Activated naive CD8-positive, alpha-beta T cell (primary cell): ENCODE data around the gene SLC7A7.
"Not testable (repeated sequence)": the region's sequence is repeated elsewhere in the genome, so short reads cannot be mapped to it uniquely, and the experiment has no call there.

Experiments used
- H3K27ac Mint-ChIP-seq: one replicate; pipeline ENCODE4 v1.8.0; 2021; ENCODE audit warnings: mixed read lengths
- H3K27me3 Mint-ChIP-seq: one replicate; pipeline ENCODE4 v1.8.0; 2021; ENCODE audit warnings: mixed read lengths
- H3K36me3 Mint-ChIP-seq: one replicate; pipeline ENCODE4 v1.8.0; 2021; ENCODE audit warnings: mixed read lengths
- H3K4me1 Mint-ChIP-seq: one replicate; pipeline ENCODE4 v1.8.0; 2021; ENCODE audit warnings: low read depth, mixed read lengths
- H3K4me3 Mint-ChIP-seq: one replicate; pipeline ENCODE4 v1.8.0; 2021; ENCODE audit warnings: mild to moderate bottlenecking, mixed read lengths
- H3K9me3 Mint-ChIP-seq: one replicate; pipeline ENCODE4 v1.8.0; 2021; ENCODE audit warnings: low read depth, mixed read lengths

The SLC7A7 gene

DNA sequence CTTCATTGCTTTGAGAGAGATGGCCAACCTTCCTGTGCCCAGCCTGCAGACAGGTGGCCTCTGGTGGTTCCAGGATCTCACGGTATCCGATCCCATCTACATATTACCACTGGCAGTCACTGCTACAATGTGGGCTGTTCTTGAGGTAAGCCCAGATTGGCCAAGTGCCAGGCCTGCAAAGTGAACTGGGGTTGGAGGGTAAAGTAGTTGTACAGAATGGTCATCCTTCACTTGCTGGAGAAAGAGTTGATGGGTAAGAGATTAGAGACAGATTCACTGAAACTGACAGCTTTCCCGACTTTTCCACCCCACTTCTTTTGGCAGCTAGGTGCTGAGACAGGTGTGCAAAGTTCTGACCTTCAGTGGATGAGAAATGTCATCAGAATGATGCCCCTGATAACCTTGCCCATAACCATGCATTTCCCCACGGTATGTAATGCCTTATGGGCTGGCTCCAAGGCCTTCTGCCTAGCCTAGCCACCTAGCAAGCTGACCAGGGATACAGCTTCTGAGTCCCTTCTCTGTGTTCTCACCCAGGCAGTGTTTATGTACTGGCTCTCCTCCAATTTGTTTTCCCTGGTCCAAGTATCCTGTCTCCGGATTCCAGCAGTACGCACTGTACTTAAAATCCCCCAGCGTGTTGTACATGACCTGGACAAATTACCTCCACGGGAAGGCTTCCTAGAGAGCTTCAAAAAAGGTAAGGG lies 44.6 kb downstream of the SLC7A7 start:
- Mint-ChIP-seq H3K27me3 (no peaks in the 10 kb centered on the region), H3K27ac (no peak overlapping the region), H3K9me3 (peaks cover 3% of the 10 kb centered on the region), H3K4me1 (peaks cover 26% of the 10 kb centered on the region), H3K36me3 (peaks cover 31% of the 10 kb centered on the region), H3K4me3 (no peak overlapping the region)

DNA sequence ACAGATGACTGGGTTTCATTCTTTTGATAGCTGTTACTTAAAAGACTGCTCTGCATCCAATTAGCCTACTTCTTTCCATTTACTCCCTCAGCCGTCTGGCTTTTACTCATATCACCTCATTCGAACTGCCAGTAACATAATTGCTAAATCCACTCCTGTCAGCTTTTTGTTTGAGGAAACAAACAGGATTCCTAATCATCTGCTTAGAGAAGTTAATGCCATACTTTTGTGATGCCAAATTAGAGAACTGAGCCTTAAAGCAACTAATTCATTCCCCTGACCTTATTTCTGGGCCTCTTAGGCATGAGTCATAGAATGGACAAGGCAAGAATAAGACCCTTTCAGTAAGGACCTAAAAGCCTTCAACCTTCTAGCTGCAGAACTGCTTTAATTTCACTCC lies 45.9 kb downstream of the SLC7A7 start:
- H3K9me3 Mint-ChIP-seq = peaks cover 3% of the 10 kb centered on the region
- no peaks in the 10 kb centered on the region for H3K27me3 Mint-ChIP-seq
- peaks cover 32% of the 10 kb centered on the region for H3K4me1 Mint-ChIP-seq
- peaks cover 26% of the 10 kb centered on the region for H3K36me3 Mint-ChIP-seq
- H3K27ac Mint-ChIP-seq = peak overlapping the region; percentile 87
- H3K4me3 Mint-ChIP-seq = peak overlapping the region; percentile 73

DNA sequence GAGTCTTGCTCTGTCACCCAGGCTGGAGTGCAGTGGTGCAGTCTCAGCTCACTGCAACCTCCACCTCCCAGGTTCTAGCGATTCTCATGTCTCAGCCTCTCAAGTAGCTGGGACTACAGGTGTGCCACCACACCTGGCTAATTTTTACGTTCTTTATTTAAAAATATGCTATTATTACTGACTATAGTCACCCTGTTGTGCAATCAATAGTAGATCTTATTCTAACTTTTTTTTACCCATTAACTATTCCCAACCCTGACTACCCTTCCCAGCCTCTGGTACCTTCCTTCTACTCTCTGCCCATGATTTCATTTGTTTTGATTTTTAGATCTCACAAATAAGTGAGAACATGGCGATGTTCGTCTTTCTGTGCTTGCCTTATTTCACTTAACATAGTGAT lies 46.3 kb downstream of the SLC7A7 start:
- Mint-ChIP-seq H3K4me1 (peaks cover 32% of the 10 kb centered on the region), H3K36me3 (peaks cover 26% of the 10 kb centered on the region), H3K27me3 (no peaks in the 10 kb centered on the region), H3K4me3 (peak overlapping the region; percentile 73), H3K27ac (peak overlapping the region; percentile 87), H3K9me3 (peaks cover 3% of the 10 kb centered on the region)

DNA sequence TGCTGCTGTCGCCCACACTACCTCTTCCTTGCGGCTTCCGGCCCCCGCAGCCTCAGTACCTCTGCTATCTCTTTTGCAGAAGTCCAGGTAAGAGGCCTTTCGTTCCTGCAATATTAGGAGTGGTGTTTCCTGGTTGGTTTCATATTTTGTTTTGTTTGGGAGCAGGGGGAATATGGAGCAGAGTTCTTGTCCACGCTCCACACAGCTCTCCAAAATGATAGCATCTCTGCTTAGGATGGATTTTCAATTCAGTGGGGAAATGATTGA lies 48.0 kb downstream of the SLC7A7 start:
- Mint-ChIP-seq H3K27ac (peak overlapping the region; percentile 98), H3K4me3 (peak overlapping the region; percentile 98), H3K4me1 (peaks cover 32% of the 10 kb centered on the region), H3K36me3 (peaks cover 23% of the 10 kb centered on the region), H3K27me3 (no peaks in the 10 kb centered on the region), H3K9me3 (peaks cover 3% of the 10 kb centered on the region)

DNA sequence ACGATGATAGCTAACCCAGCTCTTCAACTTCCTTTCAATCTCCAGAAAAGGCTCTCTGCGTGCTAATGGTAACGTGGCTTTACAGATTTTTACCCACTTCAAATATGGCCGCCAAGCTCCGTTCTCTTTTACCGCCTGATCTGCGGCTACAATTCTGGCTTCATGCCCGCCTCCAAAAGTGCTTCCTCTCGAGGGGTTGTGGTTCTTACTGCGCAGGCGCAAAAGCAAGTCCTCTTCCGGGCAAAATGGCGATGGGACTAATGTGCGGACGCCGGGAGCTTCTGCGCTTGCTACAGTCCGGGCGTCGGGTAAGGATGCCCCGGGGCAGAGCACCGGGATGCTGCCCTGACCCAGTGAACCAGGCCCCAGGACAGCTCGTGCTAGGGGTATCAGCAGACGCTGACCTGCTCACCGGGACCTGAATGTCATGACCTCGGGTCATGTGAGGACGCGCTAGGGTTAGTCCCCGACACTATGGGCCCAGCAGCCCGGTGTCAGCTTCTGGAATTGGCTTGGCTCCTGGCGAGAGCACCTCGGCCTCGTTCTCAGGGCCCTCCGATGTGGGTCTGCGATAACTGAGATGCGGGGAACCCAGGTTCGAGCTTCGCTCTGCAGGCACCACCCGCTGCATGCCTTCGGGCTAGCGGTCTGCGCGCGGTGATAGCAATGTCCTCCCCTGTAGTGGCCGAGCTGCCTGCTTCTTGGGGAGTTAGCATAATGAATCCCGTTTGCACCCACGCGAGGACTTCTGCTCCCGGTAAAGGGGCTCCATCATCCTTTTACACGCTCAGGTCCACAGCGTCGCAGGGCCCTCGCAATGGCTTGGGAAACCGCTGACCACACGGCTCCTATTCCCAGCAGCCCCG lies 48.5 kb downstream of the SLC7A7 start, which contains the start of gene OXA1L:
Gene OXA1L (plus strand): TSS at position 232 of the 866 bp plus-strand sequence. CDS start 14 bp downstream, at position 246.
- peaks cover 32% of the 10 kb centered on the region for H3K4me1 Mint-ChIP-seq
- peaks cover 8% of the 10 kb centered on the region for H3K9me3 Mint-ChIP-seq
- peak within 1 kb of the TSS; percentile 98 for H3K4me3 Mint-ChIP-seq
- H3K27ac Mint-ChIP-seq = peak within 1 kb of the TSS; percentile 98
- peaks cover 28% of the 10 kb centered on the region for H3K36me3 Mint-ChIP-seq
- H3K27me3 Mint-ChIP-seq = no peaks in the 10 kb centered on the region

DNA sequence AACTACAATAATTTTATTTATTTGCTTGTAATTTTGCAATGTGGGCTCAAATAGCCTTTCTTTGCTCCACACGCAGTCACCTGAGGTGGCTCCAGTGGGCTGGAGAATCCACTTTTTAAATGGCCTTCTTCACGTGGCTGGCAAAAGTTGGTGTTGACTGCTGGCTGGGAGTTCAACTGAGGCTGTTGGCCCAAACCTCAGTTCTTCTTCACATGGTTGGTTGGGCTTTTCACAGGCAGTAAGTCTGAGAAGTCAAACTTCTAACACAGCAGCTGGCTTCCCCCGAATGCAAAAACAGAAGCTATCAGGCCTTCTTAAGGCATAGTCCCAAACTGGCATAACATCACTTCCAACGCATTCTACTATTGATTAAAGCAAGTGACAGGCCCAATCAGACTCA lies 50.9 kb downstream of the SLC7A7 start:
- H3K9me3 Mint-ChIP-seq = peaks cover 9% of the 10 kb centered on the region
- peaks cover 30% of the 10 kb centered on the region for H3K36me3 Mint-ChIP-seq
- no peak overlapping the region for H3K27ac Mint-ChIP-seq
- no peak overlapping the region for H3K4me3 Mint-ChIP-seq
- peaks cover 31% of the 10 kb centered on the region for H3K4me1 Mint-ChIP-seq
- H3K27me3 Mint-ChIP-seq = no peaks in the 10 kb centered on the region

DNA sequence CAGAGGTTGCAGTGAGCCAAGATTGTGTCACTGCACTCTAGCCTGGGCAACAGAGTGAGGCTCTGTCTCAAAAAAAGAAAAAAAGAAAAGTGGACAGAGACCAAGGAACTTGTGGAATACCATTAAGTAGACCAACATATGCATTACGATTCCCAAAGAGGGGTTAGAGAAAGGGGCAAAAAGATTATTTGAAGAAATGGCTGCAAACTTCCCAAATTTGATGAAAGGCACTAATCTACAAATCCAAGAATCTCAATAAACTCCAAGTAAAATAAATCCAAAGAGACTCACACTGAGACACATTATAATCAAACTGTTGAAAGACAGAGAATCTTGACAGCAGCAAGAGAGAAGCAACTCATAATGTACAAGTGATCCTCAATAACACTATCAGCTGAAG lies 53.5 kb downstream of the SLC7A7 start:
- no peak overlapping the region for H3K27ac Mint-ChIP-seq
- peaks cover 9% of the 10 kb centered on the region for H3K9me3 Mint-ChIP-seq
- H3K36me3 Mint-ChIP-seq = peaks cover 26% of the 10 kb centered on the region
- H3K4me3 Mint-ChIP-seq = no peak overlapping the region
- peaks cover 12% of the 10 kb centered on the region for H3K4me1 Mint-ChIP-seq
- H3K27me3 Mint-ChIP-seq = no peaks in the 10 kb centered on the region

DNA sequence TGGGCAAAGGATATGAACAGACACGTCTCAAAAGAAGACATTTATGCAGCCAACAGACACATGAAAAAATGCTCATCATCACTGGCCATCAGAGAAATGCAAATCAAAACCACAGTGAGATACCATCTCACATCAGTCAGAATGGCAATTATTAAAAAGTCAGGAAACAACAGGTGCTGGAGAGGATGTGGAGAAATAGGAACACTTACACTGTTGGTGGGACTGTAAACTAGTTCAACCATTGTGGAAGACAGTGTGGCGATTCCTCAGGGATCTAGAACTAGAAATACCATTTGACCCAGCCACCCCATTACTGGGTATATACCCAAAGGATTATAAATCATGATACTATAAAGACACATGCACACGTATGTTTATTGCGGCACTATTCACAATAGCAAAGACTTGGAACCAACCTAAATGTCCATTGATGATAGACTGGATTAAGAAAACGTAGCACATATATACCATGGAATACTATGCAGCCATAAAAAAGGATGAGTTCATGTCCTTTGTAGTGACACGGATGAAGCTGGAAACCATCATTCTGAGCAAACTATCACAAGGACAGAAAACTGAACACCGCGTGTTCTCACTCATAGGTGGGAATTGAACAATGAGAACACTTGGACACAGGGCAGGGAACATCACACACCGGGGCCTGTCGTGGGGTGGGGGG lies 57.1 kb downstream of the SLC7A7 start:
- H3K4me3 Mint-ChIP-seq, H3K9me3 Mint-ChIP-seq: not testable (repeated sequence)
- peaks cover 22% of the 10 kb centered on the region for H3K36me3 Mint-ChIP-seq

DNA sequence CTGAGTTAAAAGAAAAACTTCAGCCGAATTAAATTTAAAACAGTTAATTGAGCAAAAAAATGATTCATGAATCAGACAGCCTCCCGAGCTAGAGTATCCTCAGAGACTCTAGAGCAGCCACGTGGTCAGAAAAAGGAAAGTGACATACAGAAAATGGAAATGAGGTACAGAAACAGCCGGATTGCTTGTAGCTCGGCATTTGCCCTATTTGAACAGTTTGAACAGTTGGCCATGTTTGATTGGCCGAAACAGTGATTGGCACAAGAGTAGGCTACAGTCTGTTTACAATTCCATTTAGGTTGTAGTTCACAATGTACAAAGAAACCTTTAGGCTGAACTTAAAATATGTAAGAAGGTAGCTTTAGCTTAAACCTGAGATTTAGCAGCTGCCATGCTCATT lies 61.6 kb downstream of the SLC7A7 start:
- Mint-ChIP-seq H3K4me1 (no peaks in the 10 kb centered on the region), H3K27ac (no peak overlapping the region), H3K27me3 (peaks cover 13% of the 10 kb centered on the region), H3K9me3 (no peaks in the 10 kb centered on the region), H3K4me3 (no peak overlapping the region), H3K36me3 (peaks cover 2% of the 10 kb centered on the region)

More for the DNA sequence above, 57.1 kb downstream of the SLC7A7 start:
- H3K27ac Mint-ChIP-seq, H3K27me3 Mint-ChIP-seq, H3K4me1 Mint-ChIP-seq: not testable (repeated sequence)

DNA sequence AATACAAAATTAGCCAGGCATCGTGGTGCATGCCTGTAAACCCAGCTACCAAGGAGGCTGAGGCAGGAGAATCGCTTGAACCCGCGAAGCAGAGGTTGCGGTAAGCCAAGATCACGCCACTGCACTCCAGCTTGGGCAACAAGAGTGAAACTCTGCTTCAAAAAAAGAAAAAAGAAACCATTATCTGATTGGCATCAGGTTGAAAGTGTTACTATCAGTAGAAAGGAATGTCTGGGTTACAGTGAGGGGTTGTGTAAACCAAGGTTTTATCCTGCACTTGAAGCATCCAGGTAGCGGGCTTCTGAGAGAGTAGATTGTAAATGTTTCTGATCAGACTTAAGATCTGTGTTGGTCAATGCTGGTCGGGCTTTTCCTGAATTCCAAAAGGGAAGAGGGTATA lies 62.8 kb downstream of the SLC7A7 start:
- Mint-ChIP-seq H3K9me3 (no peaks in the 10 kb centered on the region), H3K4me3 (no peak overlapping the region), H3K27me3 (peaks cover 16% of the 10 kb centered on the region), H3K4me1 (no peaks in the 10 kb centered on the region), H3K36me3 (peaks cover 2% of the 10 kb centered on the region), H3K27ac (no peak overlapping the region)

DNA sequence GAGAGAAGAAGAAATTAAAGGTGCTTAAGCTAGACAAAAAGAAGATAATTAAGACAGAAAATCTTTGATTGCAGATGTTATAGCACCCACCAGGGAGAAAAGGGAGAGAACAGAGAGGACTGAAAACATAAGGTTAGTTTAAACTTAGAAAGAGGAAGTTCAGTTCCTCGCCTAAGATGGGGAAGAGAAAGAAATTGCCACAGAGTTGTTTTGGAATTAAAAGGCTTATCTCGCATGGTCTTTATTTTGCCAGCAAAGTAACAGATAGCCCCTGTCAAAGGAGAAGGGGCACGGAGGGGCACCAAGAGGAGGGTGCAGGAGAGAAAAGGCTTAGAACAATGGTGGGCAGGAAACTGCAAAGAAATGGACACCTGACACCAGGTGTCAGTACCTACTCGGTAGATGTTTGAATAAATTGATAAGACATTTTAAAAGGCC lies 66.6 kb downstream of the SLC7A7 start:
- Mint-ChIP-seq H3K4me1 (no peaks in the 10 kb centered on the region), H3K27ac (no peak overlapping the region), H3K36me3 (no peaks in the 10 kb centered on the region), H3K9me3 (no peaks in the 10 kb centered on the region), H3K4me3 (no peak overlapping the region), H3K27me3 (peaks cover 14% of the 10 kb centered on the region)

DNA sequence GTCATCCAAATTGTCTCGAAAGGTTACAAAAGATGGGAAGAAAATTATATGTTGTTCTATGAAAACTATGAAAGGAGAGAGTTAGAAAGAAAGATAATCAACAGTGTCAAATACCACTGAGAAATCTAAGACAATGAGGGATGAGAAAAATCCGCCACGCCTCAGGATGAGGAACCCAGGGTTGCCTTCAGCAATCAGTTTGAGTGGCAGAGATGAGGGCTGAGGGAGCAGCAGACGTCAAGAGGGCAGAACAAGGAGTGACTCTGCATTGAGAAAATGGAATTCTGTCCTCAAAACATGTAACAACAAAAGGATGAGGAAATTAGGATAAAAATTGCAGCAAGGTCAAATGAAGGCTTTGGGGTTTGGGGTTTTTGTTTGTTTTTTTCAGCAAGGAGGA lies 67.0 kb downstream of the SLC7A7 start:
- H3K9me3 Mint-ChIP-seq = no peaks in the 10 kb centered on the region

DNA sequence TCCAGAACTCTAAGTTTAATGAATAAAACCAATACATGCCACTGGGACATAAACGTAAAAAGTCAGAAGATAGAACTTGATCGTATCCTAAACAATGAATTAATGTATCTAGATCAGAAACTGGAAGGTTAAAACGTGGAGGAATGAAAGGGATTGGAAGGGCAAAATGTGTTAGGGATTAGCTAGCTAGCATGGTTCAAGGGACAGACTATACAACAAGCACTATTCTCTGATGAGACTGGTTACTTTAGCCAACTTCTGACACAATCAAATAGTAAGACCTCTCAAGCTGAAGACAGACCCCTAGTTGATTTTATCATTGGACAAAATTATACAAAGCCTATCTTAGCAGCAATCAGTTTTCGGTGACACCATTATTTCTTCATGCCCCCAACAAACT lies 67.5 kb downstream of the SLC7A7 start:
- Mint-ChIP-seq H3K4me1 (no peaks in the 10 kb centered on the region), H3K27me3 (peaks cover 16% of the 10 kb centered on the region), H3K36me3 (no peaks in the 10 kb centered on the region), H3K9me3 (no peaks in the 10 kb centered on the region), H3K27ac (no peak overlapping the region), H3K4me3 (no peak overlapping the region)

More for the DNA sequence above, 67.0 kb downstream of the SLC7A7 start:
- peaks cover 14% of the 10 kb centered on the region for H3K27me3 Mint-ChIP-seq
- H3K36me3 Mint-ChIP-seq = no peaks in the 10 kb centered on the region
- no peak overlapping the region for H3K4me3 Mint-ChIP-seq
- no peak overlapping the region for H3K27ac Mint-ChIP-seq
- H3K4me1 Mint-ChIP-seq = no peaks in the 10 kb centered on the region

DNA sequence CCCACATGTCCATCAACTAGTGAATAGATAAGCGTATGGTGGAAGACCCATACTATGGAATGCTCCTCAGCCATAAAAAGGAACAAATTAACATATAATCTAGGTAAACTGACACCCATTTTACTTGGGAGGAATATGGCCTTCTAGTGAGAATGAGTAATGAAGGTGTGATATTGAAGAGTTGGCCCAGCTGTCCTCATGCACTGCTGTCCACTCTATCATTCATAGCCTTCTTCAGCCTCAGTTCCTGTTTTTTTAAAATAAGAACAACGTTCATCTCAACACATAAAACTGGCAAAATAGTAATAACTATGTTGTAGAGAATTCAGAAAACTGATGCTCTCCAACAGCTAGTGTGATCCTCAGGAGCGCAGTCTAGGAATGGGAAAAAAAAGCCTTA lies 75.2 kb downstream of the SLC7A7 start:
- Mint-ChIP-seq H3K27ac (no peak overlapping the region), H3K9me3 (no peaks in the 10 kb centered on the region), H3K27me3 (peaks cover 3% of the 10 kb centered on the region), H3K4me3 (no peak overlapping the region), H3K36me3 (no peaks in the 10 kb centered on the region), H3K4me1 (peaks cover 2% of the 10 kb centered on the region)

DNA sequence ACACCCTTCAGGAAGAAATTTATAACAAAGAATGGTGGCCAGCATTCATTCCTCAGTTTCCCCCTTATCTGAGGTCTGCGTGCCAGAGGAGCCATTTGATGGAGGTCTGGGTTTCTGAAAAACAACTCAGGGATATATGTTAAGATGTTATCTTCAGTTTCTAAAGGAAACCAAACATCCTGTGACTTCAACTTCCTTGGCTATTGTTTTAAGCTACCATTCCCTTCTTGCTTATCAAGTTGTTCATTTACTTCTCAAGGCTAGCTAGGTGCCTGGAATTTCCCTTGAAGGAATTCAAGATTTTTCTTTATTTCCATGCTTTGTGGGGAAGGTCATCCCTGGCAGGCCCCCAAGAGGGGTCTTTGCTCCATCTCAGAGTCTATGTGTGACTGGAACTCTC lies 75.8 kb downstream of the SLC7A7 start:
- H3K9me3 Mint-ChIP-seq = no peaks in the 10 kb centered on the region
- no peak overlapping the region for H3K4me3 Mint-ChIP-seq
- no peaks in the 10 kb centered on the region for H3K36me3 Mint-ChIP-seq
- H3K27ac Mint-ChIP-seq = no peak overlapping the region
- H3K27me3 Mint-ChIP-seq = peaks cover 3% of the 10 kb centered on the region
- peaks cover 2% of the 10 kb centered on the region for H3K4me1 Mint-ChIP-seq
